HG03432 (cell line): ENCODE results near the gene SLC25A29.

Experiments used
- ATAC-seq: cut with Tn5 transposase; IDR thresholded peaks from one replicate; pipeline ENCODE4 v1.9.1; 2021; ENCODE audit warnings: mild to moderate bottlenecking, moderate library complexity; ENCODE audit not compliant: unreplicated experiment

SLC25A29 gene

DNA sequence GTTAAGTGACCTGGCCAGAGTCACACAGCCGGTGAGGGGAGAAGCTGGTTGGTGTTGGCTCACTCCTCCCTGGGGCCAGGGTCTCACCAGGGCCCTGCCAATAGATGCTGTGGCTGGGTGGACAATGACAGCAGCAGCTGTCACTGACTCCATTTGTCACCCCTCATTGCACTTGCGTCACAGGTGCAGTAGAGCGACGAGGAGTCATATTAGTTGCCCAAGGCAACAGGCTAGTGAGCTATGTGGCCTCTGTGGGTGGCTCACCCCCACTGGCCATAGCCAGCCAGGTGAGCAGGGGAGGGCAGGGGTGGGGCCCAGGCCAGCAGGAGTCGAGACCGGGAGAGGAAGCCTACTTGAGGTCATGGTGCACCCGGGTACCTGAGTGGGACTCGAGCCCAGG is 26.6 kb upstream of the SLC25A29 start:
- peak; percentile 78 for ATAC-seq

DNA sequence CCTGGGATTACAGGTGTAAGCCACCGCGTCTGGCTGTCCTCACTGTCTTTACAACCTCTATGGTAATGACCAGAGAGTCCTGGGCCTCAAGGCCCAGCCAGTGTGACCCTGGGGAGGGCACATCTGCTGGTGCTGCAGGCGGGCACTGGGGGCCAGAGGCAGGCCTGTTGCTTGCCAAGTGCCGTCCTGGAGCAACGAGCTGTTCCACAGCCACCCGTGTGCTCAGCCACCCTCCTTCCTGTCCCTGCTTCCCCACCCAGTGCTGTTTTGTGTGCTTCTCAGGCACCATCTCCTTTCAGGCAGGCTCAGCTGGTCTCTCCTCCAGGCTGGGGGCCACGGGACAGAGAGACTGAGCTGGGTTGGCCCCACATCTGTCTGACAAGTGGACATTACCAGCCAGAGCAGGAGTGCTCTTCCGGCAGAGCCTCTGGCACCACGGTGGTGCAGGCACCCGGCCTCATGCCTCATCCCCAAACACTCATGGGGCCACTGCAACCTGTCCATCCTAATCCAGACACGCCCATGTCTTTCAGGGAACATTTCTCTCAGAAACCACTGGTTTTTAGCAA is 25.9 kb upstream of the SLC25A29 start:
- no peak for ATAC-seq

DNA sequence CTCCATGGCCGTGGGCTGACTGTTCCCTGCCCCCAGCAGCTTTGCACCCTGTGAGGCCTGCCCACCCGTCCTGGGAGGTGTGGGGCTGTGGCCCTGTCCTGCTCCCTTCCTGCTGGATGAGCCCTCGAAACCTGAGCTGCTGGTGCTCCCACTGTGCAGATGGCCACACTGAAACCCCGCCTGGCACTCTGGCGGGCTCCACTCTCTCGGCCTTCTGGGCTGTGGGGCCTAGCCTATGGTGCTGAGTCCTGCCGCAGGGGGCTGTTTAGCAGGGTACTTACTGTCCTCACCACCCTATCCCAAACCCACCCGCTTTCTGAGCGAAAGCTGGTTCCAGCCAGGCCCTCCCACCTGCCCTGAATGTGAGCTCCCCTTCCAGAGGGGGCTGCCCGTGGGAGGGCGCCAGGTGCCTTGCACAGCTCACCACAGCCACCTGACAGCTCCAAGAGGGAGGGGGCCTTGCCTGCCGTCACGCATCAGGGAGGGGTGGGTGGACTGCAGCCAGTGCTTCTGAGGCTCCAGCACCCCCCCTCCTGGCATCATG is 24.2 kb upstream of the SLC25A29 start:
- ATAC-seq = no peak

DNA sequence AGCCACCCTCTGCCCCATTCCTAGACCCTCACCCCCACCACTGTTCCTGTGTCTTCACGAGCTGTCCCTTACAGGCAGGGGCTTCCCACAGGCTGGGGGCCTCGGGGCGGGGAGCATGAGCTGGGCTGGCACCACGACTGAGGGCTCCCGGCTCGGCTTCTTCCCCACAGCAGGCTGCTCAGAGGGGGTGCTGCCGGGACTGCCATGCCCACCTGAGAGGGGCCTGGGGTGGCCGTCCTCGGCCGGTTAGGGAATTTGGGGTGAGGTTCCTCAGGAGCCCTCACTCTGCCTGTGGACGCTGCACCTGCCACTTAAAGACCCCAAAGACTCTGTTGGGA is 23.7 kb upstream of the SLC25A29 start:
- ATAC-seq = no peak

DNA sequence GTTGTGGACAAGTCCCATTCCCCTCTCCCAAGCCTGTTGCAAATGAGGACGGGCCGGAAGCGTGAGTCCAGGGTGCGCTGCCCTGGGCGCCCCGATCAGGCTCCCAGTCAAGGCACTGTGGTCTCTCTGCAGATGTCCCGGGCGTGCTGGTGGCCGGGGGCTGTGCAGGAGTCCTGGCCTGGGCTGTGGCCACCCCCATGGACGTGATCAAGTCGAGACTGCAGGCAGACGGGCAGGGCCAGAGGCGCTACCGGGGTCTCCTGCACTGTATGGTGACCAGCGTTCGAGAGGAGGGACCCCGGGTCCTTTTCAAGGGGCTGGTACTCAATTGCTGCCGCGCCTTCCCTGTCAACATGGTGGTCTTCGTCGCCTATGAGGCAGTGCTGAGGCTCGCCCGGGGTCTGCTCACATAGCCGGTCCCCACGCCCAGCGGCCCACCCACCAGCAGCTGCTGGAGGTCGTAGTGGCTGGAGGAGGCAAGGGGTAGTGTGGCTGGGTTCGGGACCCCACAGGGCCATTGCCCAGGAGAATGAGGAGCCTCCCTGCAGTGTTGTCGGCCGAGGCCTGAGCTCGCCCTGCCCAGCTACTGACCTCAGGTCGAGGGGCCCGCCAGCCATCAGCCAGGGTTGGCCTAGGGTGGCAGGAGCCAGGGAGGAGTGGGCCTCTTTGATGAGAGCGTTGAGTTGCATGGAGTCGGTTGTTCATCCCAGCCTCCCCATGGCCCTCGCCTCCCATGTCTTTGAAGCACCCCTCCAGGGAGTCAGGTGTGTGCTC is 23.2 kb upstream of the SLC25A29 start:
- no peak for ATAC-seq

DNA sequence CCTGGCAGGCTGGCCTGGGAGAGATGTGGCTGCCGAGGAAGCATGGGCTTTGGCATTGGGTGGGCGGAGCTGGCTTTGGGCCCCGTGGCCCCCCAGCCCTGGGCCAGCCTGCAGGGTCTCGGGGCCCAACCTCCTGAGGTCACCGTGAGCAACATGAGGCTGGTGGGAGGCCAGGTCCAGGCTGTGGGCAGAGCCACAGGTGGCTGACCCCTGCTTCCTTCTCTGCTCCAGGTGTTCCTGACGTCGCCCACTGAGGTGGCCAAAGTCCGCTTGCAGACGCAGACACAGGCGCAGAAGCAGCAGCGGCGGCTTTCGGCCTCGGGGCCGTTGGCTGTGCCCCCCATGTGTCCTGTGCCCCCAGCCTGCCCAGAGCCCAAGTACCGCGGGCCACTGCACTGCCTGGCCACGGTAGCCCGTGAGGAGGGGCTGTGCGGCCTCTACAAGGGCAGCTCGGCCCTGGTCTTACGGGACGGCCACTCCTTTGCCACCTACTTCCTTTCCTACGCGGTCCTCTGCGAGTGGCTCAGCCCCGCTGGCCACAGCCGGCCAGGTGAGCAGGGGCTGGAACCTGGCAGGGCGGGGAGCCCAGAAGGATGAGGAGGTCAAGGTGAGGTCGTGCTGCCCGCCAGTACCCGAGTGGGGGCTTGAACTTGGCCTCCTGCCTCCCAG is 22.4 kb upstream of the SLC25A29 start:
- no peak for ATAC-seq

DNA sequence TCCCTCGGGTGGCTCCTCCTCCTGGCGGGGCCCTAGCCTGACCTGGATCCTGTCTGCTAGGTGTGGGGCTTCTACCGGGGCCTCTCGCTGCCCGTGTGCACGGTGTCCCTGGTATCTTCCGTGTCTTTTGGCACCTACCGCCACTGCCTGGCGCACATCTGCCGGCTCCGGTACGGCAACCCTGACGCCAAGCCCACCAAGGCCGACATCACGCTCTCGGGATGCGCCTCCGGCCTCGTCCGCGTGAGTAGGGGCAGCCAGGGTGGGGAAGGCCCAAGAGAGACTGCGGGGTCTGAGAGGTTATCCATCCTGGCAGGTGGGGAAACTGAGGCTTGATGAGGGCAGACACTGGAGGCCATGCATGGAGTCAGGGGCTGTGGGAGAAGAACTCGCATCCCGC is 20.9 kb upstream of the SLC25A29 start:
- ATAC-seq = no peak

DNA sequence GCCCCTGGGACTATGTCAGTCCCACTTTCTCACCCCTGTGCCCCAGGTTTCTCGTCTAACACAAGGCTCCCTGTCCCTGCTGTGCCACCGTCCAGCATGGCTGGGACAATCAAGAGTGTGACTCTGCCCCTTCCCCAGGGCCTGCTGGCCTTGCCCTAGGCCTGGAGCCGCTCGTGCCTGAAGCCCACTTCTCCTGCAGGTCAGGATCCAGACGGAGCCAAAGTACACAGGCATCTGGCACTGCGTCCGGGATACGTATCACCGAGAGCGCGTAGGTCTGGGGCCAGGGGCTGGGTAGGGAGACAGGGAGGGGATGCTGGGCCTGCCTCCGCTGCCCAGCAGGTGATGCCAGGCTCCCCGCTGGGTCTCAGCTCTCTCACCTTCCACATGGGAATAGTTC is 19.7 kb upstream of the SLC25A29 start:
- ATAC-seq = no peak

DNA sequence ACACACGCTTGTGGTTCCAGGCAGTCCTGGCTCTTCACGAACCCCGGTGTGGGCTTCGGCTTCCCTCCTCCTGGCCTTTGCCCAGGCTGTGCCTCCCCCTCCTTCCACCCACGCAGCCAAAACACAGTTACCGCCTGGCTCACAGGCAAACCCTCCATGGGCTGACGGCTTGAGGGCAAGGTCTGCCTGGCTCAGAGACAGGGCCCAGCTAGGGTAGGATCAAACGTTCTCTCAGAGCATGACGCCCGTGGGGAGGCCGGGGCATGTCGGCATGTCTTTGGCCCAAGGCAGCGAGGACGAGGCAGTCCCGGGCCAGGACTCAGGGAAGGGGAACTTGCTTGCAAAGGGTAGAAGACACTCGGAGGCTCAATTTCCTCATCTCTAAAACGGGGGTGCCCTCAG is 19.0 kb upstream of the SLC25A29 start:
- no peak for ATAC-seq

DNA sequence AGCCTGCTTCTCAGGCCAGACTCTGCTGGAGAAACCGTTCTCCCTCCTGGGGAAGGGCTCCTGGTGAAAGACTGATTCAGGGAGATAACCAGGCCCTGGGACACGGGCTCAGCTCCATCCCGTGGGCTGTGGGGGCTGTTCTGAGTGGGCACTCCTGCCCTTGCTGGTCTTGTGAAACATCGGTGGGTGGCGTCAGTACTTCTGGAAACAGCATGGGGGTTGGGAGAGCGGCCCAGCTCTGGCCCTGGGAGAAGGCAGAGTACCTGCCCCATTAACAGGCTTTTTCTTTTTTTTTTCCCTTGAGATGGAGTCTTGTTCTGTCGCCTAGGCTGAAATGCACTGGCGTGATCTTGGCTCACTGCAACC is 17.7 kb upstream of the SLC25A29 start:
- no peak for ATAC-seq

DNA sequence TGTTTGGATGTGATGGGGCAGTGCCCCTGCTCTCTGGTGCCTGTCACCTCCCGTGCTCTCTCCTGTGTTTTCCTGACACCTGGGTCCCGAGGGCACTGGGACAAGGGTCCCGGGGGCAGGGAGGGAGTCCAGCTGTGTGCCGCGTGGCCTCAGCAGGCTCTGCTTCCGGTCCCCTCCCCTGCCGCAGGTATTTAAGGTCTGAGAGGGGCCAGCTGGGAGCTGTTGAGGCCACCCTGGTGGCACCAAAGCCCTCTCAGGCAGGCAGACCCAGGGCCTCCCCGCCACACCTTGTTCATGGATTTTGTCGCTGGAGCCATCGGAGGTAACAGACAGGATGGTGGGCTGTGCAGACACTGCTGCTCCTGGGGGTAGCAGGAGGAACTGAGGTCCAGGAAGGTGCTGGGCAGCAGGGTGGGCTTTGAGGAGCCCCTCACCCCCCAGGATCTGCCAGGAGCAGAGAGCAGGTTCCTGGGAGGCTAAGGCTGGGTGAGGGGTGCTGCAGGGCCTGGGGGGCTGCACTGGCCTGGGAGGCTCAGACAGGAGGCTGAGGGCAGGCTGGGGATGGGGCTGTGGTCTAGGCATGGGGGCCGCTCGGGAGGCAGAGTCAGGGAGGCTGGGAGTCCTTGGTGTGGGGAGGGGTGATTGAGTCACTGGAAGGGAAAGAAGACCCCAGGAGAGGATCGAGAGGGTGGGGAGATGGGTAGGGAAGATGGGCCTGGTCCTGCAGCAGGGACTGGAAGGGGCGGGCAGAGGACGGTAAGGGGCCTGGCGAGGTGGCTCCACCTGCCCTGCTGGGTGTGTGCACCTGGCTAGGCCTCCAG is 17.1 kb upstream of the SLC25A29 start, which contains the start of gene SLC25A47:
Gene SLC25A47 (plus strand): TSS at position 219 of the 821 bp plus-strand sequence. CDS start 76 bp downstream, at position 295.
- ATAC-seq = no peak

DNA sequence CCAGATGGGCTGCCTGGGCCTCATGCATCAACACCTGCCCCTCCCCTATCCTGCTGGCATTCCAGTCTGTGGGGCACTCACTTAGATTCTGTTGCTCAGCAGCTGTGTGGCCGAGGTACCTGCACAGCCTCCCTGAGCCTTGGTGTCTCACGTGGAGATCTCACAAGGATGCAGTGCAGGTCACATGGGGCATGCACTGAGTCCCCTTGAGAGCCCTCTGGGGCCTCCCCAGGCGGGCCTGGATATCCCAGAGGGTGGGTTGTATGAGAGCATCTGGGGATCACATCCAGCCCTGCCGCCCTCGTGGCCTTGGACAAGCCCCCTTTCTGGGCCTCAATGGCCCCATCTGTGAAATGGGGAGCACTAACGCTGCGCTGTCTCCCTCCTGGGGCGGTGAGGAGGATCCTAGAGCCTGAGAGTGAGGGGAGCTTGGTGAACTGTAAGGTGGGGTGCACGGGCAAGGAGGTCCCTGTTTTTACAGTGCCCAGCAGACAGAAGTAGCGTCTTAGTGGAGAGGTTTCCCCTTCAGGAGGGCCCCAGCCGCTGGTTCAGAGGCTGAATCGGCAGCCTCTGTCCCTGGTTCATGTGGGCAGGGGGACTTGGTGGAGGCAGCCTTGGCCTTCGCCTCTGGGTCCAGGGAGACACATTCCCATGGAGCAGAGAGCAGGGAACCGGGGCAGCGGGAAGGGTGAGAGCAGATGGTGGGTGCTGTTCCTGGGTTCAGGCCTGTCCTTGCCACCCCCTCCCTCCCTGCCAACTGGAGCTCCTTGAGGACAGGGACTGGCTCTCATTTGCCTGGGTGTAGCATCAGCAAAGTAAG is 16.1 kb upstream of the SLC25A29 start:
- ATAC-seq = no peak

DNA sequence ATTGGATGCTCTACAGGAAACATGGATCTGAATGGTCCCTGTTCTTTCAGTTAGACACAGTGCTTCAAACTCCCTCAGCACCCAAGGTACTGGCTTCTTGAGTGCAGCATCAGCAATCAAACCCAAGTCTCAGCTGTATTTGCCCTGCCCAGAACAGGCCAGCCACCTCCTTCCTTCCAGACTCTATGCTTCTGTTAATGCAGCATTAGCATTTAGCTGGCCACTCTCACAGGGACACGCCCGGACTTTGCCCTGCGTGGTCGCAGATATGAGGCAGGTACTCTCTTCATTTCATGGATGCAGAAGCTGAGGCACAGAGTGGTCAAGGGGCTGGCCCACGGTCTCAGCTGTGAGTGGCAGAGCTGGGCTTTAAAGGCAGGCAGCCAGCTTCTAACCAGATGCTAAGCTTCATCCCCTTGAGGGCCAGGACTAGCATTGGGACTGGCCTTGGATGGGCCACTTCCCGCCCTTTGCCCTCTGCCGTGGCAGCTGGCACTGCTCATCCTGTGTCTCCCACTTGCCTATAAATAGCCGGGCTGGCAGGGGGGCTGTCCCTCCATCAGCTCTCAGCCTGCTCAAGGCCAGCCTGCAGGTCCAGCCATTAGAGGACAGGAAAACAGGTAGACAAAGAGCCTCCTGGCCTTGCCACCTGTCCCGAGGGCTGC is 15.4 kb upstream of the SLC25A29 start:
- ATAC-seq = no peak

DNA sequence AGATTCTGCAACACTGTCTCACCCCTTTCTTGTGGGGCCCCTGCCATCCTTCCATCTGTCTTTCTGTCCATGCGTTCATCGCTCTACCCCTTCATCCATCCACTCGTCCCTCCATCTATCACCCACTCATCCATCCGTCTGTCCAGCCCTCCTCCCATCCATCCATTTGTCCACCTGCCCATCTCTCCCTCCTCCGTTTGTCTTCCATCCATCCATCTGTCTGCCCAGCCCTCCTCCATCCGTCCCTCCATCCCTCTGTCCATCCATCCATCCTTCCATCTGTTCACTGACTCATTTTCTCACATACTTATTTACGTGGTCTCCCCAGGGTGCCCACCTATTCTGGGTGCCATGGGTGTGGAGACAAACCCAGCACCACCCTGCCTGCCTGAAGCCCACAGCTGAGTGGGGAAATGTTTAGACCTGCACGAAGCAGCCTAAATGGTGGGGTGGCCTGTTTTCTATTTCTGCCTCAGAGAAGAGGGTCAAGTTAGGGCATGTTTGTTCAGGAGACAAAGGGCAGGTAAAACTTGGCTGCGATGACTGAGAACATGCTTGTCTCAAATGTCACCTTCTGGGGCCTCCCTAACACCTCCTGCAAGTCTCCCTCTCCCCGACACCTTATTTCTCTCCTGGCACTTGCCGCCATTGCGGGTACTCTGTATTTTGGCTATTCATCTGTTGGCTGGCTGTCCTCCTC is 14.1 kb upstream of the SLC25A29 start:
- ATAC-seq = no peak

DNA sequence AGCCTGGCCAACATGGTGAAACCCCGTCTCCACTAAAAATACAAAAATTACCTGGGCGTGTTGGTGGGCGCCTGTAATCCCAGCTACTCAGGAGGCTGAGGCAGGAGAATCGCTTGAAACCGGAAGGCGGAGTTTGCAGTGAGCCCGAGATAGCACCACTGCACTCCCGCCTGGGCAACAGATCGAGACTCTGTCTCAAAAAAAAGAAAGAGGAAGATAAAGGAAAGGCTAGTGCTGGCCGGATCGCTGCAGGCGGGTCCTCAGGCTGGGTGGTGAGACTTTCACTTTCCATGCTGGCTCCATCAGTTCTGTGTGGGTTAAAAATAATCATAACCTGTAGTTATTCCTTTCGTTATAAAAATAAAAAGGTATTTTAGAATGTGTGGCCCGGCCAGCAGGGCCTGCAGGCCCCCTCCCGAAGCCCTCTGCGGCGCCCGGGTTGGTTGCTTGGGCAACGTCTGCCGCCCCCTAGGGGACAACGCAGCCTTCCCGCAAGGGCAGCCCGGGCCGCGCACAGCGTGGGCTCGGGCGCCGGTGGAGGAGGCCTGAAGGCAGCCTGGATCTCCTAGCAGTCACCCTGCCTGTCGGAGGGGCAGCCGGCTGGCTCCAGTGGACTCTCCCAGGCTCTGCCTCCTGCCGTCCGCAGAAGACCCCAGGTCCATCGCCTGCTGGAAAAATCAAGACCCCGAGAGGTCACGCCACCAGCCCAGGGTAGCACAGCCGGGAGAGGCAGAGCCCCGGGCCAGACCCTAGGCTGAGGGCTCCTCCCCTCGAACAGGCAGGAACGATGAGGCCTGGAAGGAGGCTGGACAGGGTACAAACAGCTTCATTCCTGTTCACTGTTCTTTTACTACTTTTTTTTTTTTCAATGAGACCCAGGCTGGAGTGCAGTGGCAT is 11.9 kb upstream of the SLC25A29 start:
- ATAC-seq = peak; percentile 91

DNA sequence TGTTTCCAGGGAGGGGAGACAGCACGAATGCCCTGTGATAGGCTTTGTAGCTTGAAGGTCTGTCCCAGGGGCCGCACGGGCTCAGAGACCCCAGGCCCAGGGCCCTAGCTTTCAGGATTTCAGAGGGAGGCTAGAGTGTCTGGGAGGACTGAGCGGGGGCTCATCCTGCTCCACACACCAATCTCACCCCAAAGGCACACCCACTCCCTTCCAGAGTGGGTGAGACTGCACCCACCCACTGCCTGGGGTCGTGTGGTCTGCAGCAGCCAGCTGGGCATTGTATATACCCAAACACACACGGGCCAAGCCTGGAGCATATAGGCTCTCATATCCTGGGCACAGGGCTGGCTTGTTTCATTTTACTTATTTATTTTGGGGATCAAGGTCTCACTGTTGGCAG is 11.1 kb upstream of the SLC25A29 start:
- no peak for ATAC-seq

DNA sequence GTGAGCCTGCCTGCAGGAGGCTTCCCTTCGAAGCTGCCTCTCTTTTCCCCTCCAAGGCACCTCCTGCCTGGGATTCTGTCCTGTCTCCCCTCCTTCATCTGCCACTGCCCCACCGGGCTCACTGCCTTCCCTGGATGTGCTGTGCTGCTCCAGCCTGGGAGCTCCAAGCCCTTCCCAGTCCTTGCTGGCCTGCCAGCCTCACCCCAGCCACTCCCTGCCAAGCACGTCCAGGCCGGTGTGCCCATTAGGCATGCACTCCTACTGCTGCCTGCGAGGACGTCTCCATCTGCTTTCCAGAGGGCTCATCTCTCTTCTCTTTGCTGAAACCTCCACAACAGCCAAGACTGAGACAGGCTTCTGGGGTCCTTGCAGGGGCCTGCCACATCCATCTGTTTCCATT is 8.5 kb upstream of the SLC25A29 start:
- no peak for ATAC-seq
